HUES6 (cell line): Measurements from ENCODE around the gene GUCY1A2.
A peak's percentile ranks its signal among the peaks of the same experiment; 100 is the strongest.

Experiments
- H3K27ac ChIP-seq: 2 replicates; pipeline ENCODE4 v1.7.0; 2013; ENCODE audit warnings: low read depth, mild to moderate bottlenecking, low read length, inconsistent platforms
- H3K27me3 ChIP-seq: 2 replicates; pipeline ENCODE4 v1.6.1; 2013; ENCODE audit warnings: low read length; ENCODE audit not compliant: control insufficient read depth, insufficient read depth
- H3K36me3 ChIP-seq: 2 replicates; pipeline ENCODE4 v1.6.1; 2013; ENCODE audit warnings: low read length; ENCODE audit not compliant: control insufficient read depth, insufficient read depth
- H3K4me1 ChIP-seq: 2 replicates; pipeline ENCODE4 v1.6.1; 2013; ENCODE audit warnings: low read length; ENCODE audit not compliant: control insufficient read depth, insufficient read depth
- H3K4me3 ChIP-seq: 2 replicates; pipeline ENCODE4 v1.5.1; 2013; ENCODE audit warnings: low read depth, low read length
- H3K9ac ChIP-seq: one replicate; pipeline ENCODE4 v1.6.1; 2013; ENCODE audit warnings: mild to moderate bottlenecking, low read length
- H3K9me3 ChIP-seq: 2 replicates; pipeline ENCODE4 v1.6.1; 2013; ENCODE audit warnings: low read depth, low read length; ENCODE audit not compliant: control insufficient read depth, insufficient read depth

GUCY1A2 gene

GRCh38 chr11:106971864-106972263, 46.4 kb downstream of the GUCY1A2 start:
- Histone ChIP-seq H3K36me3 (no peaks in the 10 kb centered on the region), H3K4me3 (no peak overlapping the region), H3K9ac (no peak overlapping the region), H3K4me1 (peaks cover 13% of the 10 kb centered on the region), H3K27me3 (no peaks in the 10 kb centered on the region), H3K27ac (no peak overlapping the region), H3K9me3 (no peaks in the 10 kb centered on the region)

GRCh38 chr11:106969644-106970355, 48.5 kb downstream of the GUCY1A2 start:
- H3K9me3 ChIP-seq = no peaks in the 10 kb centered on the region
- no peaks in the 10 kb centered on the region for H3K36me3 ChIP-seq
- no peaks in the 10 kb centered on the region for H3K27me3 ChIP-seq
- peaks cover 13% of the 10 kb centered on the region for H3K4me1 ChIP-seq
- no peak overlapping the region for H3K27ac ChIP-seq
- H3K9ac ChIP-seq = no peak overlapping the region
- H3K4me3 ChIP-seq = no peak overlapping the region

GRCh38 chr11:106962995-106963394, 55.3 kb downstream of the GUCY1A2 start:
- H3K4me3 ChIP-seq = no peak overlapping the region
- no peaks in the 10 kb centered on the region for H3K27me3 ChIP-seq
- H3K36me3 ChIP-seq = no peaks in the 10 kb centered on the region
- no peaks in the 10 kb centered on the region for H3K9me3 ChIP-seq
- H3K9ac ChIP-seq = no peak overlapping the region
- no peak overlapping the region for H3K27ac ChIP-seq
- H3K4me1 ChIP-seq = peaks cover 30% of the 10 kb centered on the region

- peaks cover 40% of the 10 kb centered on the region for H3K4me1 ChIP-seq
- H3K4me3 ChIP-seq = no peak overlapping the region
- H3K9me3 ChIP-seq = no peaks in the 10 kb centered on the region
- H3K9ac ChIP-seq = no peak overlapping the region
- no peak overlapping the region for H3K27ac ChIP-seq
- H3K36me3 ChIP-seq = no peaks in the 10 kb centered on the region
- no peaks in the 10 kb centered on the region for H3K27me3 ChIP-seq
Measured at GRCh38 chr11:106961518-106961917, 56.8 kb downstream of the GUCY1A2 start.

GRCh38 chr11:106961048-106961447, 57.2 kb downstream of the GUCY1A2 start:
- H3K9ac ChIP-seq = no peak overlapping the region
- H3K36me3 ChIP-seq = no peaks in the 10 kb centered on the region
- no peaks in the 10 kb centered on the region for H3K9me3 ChIP-seq
- no peak overlapping the region for H3K4me3 ChIP-seq
- H3K27me3 ChIP-seq = no peaks in the 10 kb centered on the region
- no peak overlapping the region for H3K27ac ChIP-seq
- peaks cover 45% of the 10 kb centered on the region for H3K4me1 ChIP-seq

- no peak overlapping the region for H3K9ac ChIP-seq
- no peaks in the 10 kb centered on the region for H3K27me3 ChIP-seq
- peaks cover 45% of the 10 kb centered on the region for H3K4me1 ChIP-seq
- no peak overlapping the region for H3K27ac ChIP-seq
- H3K9me3 ChIP-seq = no peaks in the 10 kb centered on the region
- H3K36me3 ChIP-seq = no peaks in the 10 kb centered on the region
- H3K4me3 ChIP-seq = no peak overlapping the region
Measured at GRCh38 chr11:106959800-106960199, 58.5 kb downstream of the GUCY1A2 start.

- Histone ChIP-seq H3K27me3 (no peaks in the 10 kb centered on the region), H3K9ac (no peak overlapping the region), H3K4me1 (peaks cover 45% of the 10 kb centered on the region), H3K4me3 (no peak overlapping the region), H3K9me3 (no peaks in the 10 kb centered on the region), H3K27ac (no peak overlapping the region), H3K36me3 (no peaks in the 10 kb centered on the region)
Measured at GRCh38 chr11:106959386-106959785, 58.9 kb downstream of the GUCY1A2 start.

- Histone ChIP-seq H3K9ac (no peak overlapping the region), H3K9me3 (no peaks in the 10 kb centered on the region), H3K4me1 (peaks cover 45% of the 10 kb centered on the region), H3K27ac (no peak overlapping the region), H3K36me3 (no peaks in the 10 kb centered on the region), H3K27me3 (no peaks in the 10 kb centered on the region), H3K4me3 (no peak overlapping the region)
Measured at GRCh38 chr11:106958517-106959248, 59.6 kb downstream of the GUCY1A2 start.

- no peaks in the 10 kb centered on the region for H3K9me3 ChIP-seq
- peak overlapping the region; percentile 68; the same call in 1 of the 2 replicates for H3K27ac ChIP-seq
- peak overlapping the region; percentile 61 for H3K9ac ChIP-seq
- H3K4me3 ChIP-seq = peak overlapping the region; percentile 38
- H3K27me3 ChIP-seq = no peaks in the 10 kb centered on the region
- no peaks in the 10 kb centered on the region for H3K36me3 ChIP-seq
- H3K4me1 ChIP-seq = peaks cover 45% of the 10 kb centered on the region
Measured at GRCh38 chr11:106957030-106957482, 61.2 kb downstream of the GUCY1A2 start.

GRCh38 chr11:106950067-106950491, 68.2 kb downstream of the GUCY1A2 start:
- H3K36me3 ChIP-seq = no peaks in the 10 kb centered on the region
- H3K9ac ChIP-seq = no peak overlapping the region
- no peaks in the 10 kb centered on the region for H3K9me3 ChIP-seq
- no peak overlapping the region for H3K4me3 ChIP-seq
- H3K27me3 ChIP-seq = no peaks in the 10 kb centered on the region
- H3K27ac ChIP-seq = no peak overlapping the region
- no peaks in the 10 kb centered on the region for H3K4me1 ChIP-seq

- Histone ChIP-seq H3K27ac (no peak overlapping the region), H3K9me3 (no peaks in the 10 kb centered on the region), H3K27me3 (no peaks in the 10 kb centered on the region), H3K4me1 (no peaks in the 10 kb centered on the region), H3K36me3 (no peaks in the 10 kb centered on the region), H3K4me3 (no peak overlapping the region), H3K9ac (no peak overlapping the region)
Measured at GRCh38 chr11:106943089-106943488, 75.2 kb downstream of the GUCY1A2 start.
